Right cardiac atrium (tissue), 5 donors: ENCODE data around the gene ADAMTS13. TPM values are rescaled to one million over a fixed set of nuclear protein-coding genes. Genes with fewer than 3 reads are reported as not detected.
A peak's percentile ranks its signal among the peaks of the same experiment; 100 is the strongest.

ENCODE experiments used
- ATAC-seq, 2 donors: fragments of 200-7000 bp; cut with Tn5 transposase; one replicate each; pipeline versions ENCODE4 v1.8.0 to v1.9.1; 2020; ENCODE audit warnings: moderate library complexity in 2 of 2, mild to moderate bottlenecking in 1 of 2
- DNase-seq, 3 donors: peaks; one replicate each; pipeline ENCODE4 v3.0.0-alpha.2; 2020
- H3K27ac ChIP-seq: one replicate; pipeline ENCODE4 v1.5.1; 2013; ENCODE audit warnings: mild to moderate bottlenecking, low read length, control low read depth, moderate library complexity
- H3K27me3 ChIP-seq: one replicate; pipeline ENCODE4 v1.6.1; 2013; ENCODE audit not compliant: control insufficient read depth, insufficient read depth
- H3K4me1 ChIP-seq: one replicate; pipeline ENCODE4 v1.6.1; 2013; ENCODE audit warnings: low read length; ENCODE audit not compliant: control insufficient read depth, insufficient read depth
- H3K4me3 ChIP-seq: one replicate; pipeline ENCODE4 v1.5.1; 2013; ENCODE audit warnings: low read length, control low read depth
- H3K9me3 ChIP-seq: one replicate; pipeline ENCODE4 v1.6.1; 2013; ENCODE audit warnings: low read length; ENCODE audit not compliant: control insufficient read depth
- WGBS: extraction: QIAGEN DNeasy Blood & Tissue Kit; methylation state at CpG from one replicate; pipeline ENCODE4 v1.1.7; 2013; 5-methylcytosine and 5-hydroxymethylcytosine counted together
- intact Hi-C, 4 donors: fragments of 100-400 bp; cut with DNase I; formaldehyde crosslinking; loops; one replicate each; pipeline versions ENCODE4 v1.11.0 to v1.14.0; 2022 to 2023
- polyA plus RNA-seq: library from polyadenylated mRNA; stranded (reverse); fragments of 200-250 nt; gene quantifications from one replicate; pipeline ENCODE4 v1.2.3, GENCODE V29; 2013
- total RNA-seq, 4 donors: library from RNA; stranded (reverse); fragmentation: NEBNext Ultra II Directional; extraction: Animal tissue kit (Norgen Biotek cat#: 25700); gene quantifications; one replicate each; pipeline ENCODE4 v1.2.1, GENCODE V29; 2021
- donor health status: healthy with polysubstance abuse.
- donor health status: DM: no; HTN: yes; CAD: no.
- donor health status: DM: no; HTN: no; CAD: no.
- donor health status: DM: no; HTN: yes; CAD: no; lungs with severe emphysema.
- donor health status: DM: yes; HTN: yes; CAD: no.

The ADAMTS13 gene
- total and polyA plus RNA-seq, 5 donors, result 2.1 to 4.6 (median 4.0) TPM

- no peaks in the 10 kb centered on the region for H3K9me3 ChIP-seq
- ATAC-seq (no peak), DNase-seq (no peak)
- H3K4me3 ChIP-seq, result no peak overlapping the region
- WGBS, result 90% methylated on average over 22 of the region's 22 CpGs
- no peaks in the 10 kb centered on the region for H3K27me3 ChIP-seq
- no peaks in the 10 kb centered on the region for H3K4me1 ChIP-seq
- intact Hi-C loops, result no loop called here
- H3K27ac ChIP-seq, result no peak overlapping the region
These were observed 3.0 kb downstream of the ADAMTS13 start for GRCh38 chr9:133425049-133425632.

- Histone ChIP-seq H3K9me3 (no peaks in the 10 kb centered on the region), H3K4me1 (no peaks in the 10 kb centered on the region), H3K4me3 (no peak overlapping the region), H3K27me3 (no peaks in the 10 kb centered on the region), H3K27ac (no peak overlapping the region)
- ATAC-seq (no peak), DNase-seq (peak in 1 of 3 donors; percentile 16)
- intact Hi-C loops, result no loop called here
- WGBS, result 91% methylated on average over 11 of the region's 11 CpGs
These were observed 3.8 kb downstream of the ADAMTS13 start for GRCh38 chr9:133426011-133426410.

- intact Hi-C loops, result no loop called here
- DNase-seq (no peak), ATAC-seq (no peak)
- no peaks in the 10 kb centered on the region for H3K4me1 ChIP-seq
- H3K27me3 ChIP-seq, result no peaks in the 10 kb centered on the region
- H3K4me3 ChIP-seq, result no peak overlapping the region
- H3K9me3 ChIP-seq, result no peaks in the 10 kb centered on the region
- no peak overlapping the region for H3K27ac ChIP-seq
- whole genome bisulfite sequencing, result 65% methylated on average over 10 of the region's 10 CpGs
These were observed 5.6 kb downstream of the ADAMTS13 start for GRCh38 chr9:133427658-133428348.

GRCh38 chr9:133428617-133429101 is 6.5 kb downstream of the ADAMTS13 start:
- peak overlapping the region; percentile 17 for H3K4me3 ChIP-seq
- H3K27me3 ChIP-seq, result no peaks in the 10 kb centered on the region
- intact Hi-C loops, result no loop called here
- H3K27ac ChIP-seq, result no peak overlapping the region
- 1% methylated on average over 56 of the region's 57 CpGs for WGBS
- no peaks in the 10 kb centered on the region for H3K9me3 ChIP-seq
- ATAC-seq (peak in 1 of 2 donors; percentile 34), DNase-seq (no peak)
- H3K4me1 ChIP-seq, result no peaks in the 10 kb centered on the region

- Histone ChIP-seq H3K27me3 (no peaks in the 10 kb centered on the region), H3K27ac (no peak overlapping the region), H3K4me1 (no peaks in the 10 kb centered on the region), H3K4me3 (peak overlapping the region; percentile 17), H3K9me3 (no peaks in the 10 kb centered on the region)
- no peak for DNase-seq
- 2% methylated on average over 18 of the region's 18 CpGs for WGBS
- no peak for ATAC-seq
- intact Hi-C loops, result no loop called here
These were observed 7.0 kb downstream of the ADAMTS13 start for GRCh38 chr9:133429214-133429613.

GRCh38 chr9:133429641-133430161 is 7.5 kb downstream of the ADAMTS13 start:
- 21% methylated on average over 49 of the region's 49 CpGs for WGBS
- no peaks in the 10 kb centered on the region for H3K27me3 ChIP-seq
- intact Hi-C loops, result no loop called here
- H3K9me3 ChIP-seq, result no peaks in the 10 kb centered on the region
- DNase-seq (peak in 1 of 3 donors; percentile 71), ATAC-seq (peak; percentile 28 to 70)
- no peaks in the 10 kb centered on the region for H3K4me1 ChIP-seq
- H3K4me3 ChIP-seq, result no peak overlapping the region
- H3K27ac ChIP-seq, result no peak overlapping the region

GRCh38 chr9:133430244-133430643 is 8.1 kb downstream of the ADAMTS13 start:
- intact Hi-C loops, result no loop called here
- H3K27ac ChIP-seq, result no peak overlapping the region
- H3K27me3 ChIP-seq, result no peaks in the 10 kb centered on the region
- H3K4me3 ChIP-seq, result no peak overlapping the region
- WGBS, result 92% methylated on average over 1 of the region's 1 CpG
- H3K4me1 ChIP-seq, result no peaks in the 10 kb centered on the region
- ATAC-seq, result no peak
- DNase-seq, result no peak
- no peaks in the 10 kb centered on the region for H3K9me3 ChIP-seq

- intact Hi-C loops, result no loop called here
- no peaks in the 10 kb centered on the region for H3K9me3 ChIP-seq
- no peaks in the 10 kb centered on the region for H3K4me1 ChIP-seq
- ATAC-seq (no peak), DNase-seq (no peak)
- no peak overlapping the region for H3K4me3 ChIP-seq
- no peaks in the 10 kb centered on the region for H3K27me3 ChIP-seq
- 82% methylated on average over 11 of the region's 11 CpGs for WGBS
- no peak overlapping the region for H3K27ac ChIP-seq
These were observed 11.2 kb downstream of the ADAMTS13 start for GRCh38 chr9:133433351-133433843.

GRCh38 chr9:133436681-133437080 is 14.5 kb downstream of the ADAMTS13 start:
- ATAC-seq (no peak), DNase-seq (peak in 1 of 3 donors; percentile 24)
- 73% methylated on average over 16 of the region's 16 CpGs for WGBS
- H3K27me3 ChIP-seq, result no peaks in the 10 kb centered on the region
- no peaks in the 10 kb centered on the region for H3K4me1 ChIP-seq
- intact Hi-C loops, result no loop called here
- no peaks in the 10 kb centered on the region for H3K9me3 ChIP-seq
- no peak overlapping the region for H3K4me3 ChIP-seq
- H3K27ac ChIP-seq, result no peak overlapping the region

GRCh38 chr9:133437753-133438531 is 15.8 kb downstream of the ADAMTS13 start:
- Histone ChIP-seq H3K27ac (no peak overlapping the region), H3K4me3 (no peak overlapping the region), H3K4me1 (no peaks in the 10 kb centered on the region), H3K9me3 (no peaks in the 10 kb centered on the region), H3K27me3 (no peaks in the 10 kb centered on the region)
- peak in 1 of 3 donors; percentile 39 for DNase-seq
- no peak for ATAC-seq
- intact Hi-C loops, result no loop called here
- 90% methylated on average over 20 of the region's 20 CpGs for WGBS

- H3K27ac ChIP-seq, result no peak overlapping the region
- ATAC-seq, result no peak
- WGBS, result 76% methylated on average over 4 of the region's 4 CpGs
These were observed 17.2 kb downstream of the ADAMTS13 start for GRCh38 chr9:133439337-133439736.

More at GRCh38 chr9:133439337-133439736, 17.2 kb downstream of the ADAMTS13 start:
- no peaks in the 10 kb centered on the region for H3K9me3 ChIP-seq
- H3K4me1 ChIP-seq, result no peaks in the 10 kb centered on the region
- no peak overlapping the region for H3K4me3 ChIP-seq
- DNase-seq, result no peak
- no peaks in the 10 kb centered on the region for H3K27me3 ChIP-seq
- intact Hi-C loops, result no loop called here
